Measurements from ENCODE around the gene AKR1D1. TPM values are rescaled to one million over a fixed set of nuclear protein-coding genes. Genes with fewer than 3 reads are reported as not detected.
A peak's percentile ranks its signal among the peaks of the same experiment; 100 is the strongest.

Gene AKR1D1
- total RNA-seq, 1 donor from 2014 or later = not detected

- no peak for ATAC-seq
- Histone ChIP-seq H3K4me1 (no peaks in the 10 kb centered on the region), H3K9me3 (no peaks in the 10 kb centered on the region)
Observed at GRCh38 chr7:138154661-138155060, 78.4 kb downstream of the AKR1D1 start.

GRCh38 chr7:138157702-138158101 is 81.4 kb downstream of the AKR1D1 start:
- no peak for DNase-seq
- Histone ChIP-seq H3K36me3 (no peaks in the 10 kb centered on the region), H3K27ac (no peak overlapping the region), H3K9me3 (no peaks in the 10 kb centered on the region), H3K27me3 (no peaks in the 10 kb centered on the region), H3K4me3 (no peak overlapping the region), H3K4me1 (no peaks in the 10 kb centered on the region)
- TF ChIP-seq CTCF (IDR thresholded peaks at IDR 0.05) = no peak
- ATAC-seq = no peak
- intact Hi-C loops (cut with DNase I) = loop anchor here (5.0 kb wide), 1 partner anchor 585 kb away; no protein-coding TSS in a partner anchor

More at GRCh38 chr7:138154661-138155060, 78.4 kb downstream of the AKR1D1 start:
- no peaks in the 10 kb centered on the region for H3K36me3 ChIP-seq
- TF ChIP-seq CTCF (IDR thresholded peaks at IDR 0.05) = no peak
- no peak for DNase-seq
- H3K27ac ChIP-seq = no peak overlapping the region
- intact Hi-C loops (cut with DNase I) = loop anchor here (5.0 kb wide), 1 partner anchor 588 kb away; no protein-coding TSS in a partner anchor
- no peak overlapping the region for H3K4me3 ChIP-seq
- no peaks in the 10 kb centered on the region for H3K27me3 ChIP-seq

GRCh38 chr7:138158739-138159528 is 82.7 kb downstream of the AKR1D1 start:
- Histone ChIP-seq H3K9me3 (no peaks in the 10 kb centered on the region), H3K4me3 (no peak overlapping the region), H3K4me1 (no peaks in the 10 kb centered on the region), H3K36me3 (no peaks in the 10 kb centered on the region), H3K27me3 (no peaks in the 10 kb centered on the region), H3K27ac (no peak overlapping the region)
- ATAC-seq (no peak), DNase-seq (no peak)
- intact Hi-C loops (cut with DNase I) = loop anchor here (5.0 kb wide), 1 partner anchor 583 kb away; no protein-coding TSS in a partner anchor
- no peak for TF ChIP-seq CTCF (IDR thresholded peaks at IDR 0.05)

GRCh38 chr7:138161600-138162081 is 85.4 kb downstream of the AKR1D1 start:
- intact Hi-C loops (cut with DNase I) = no loop called here
- H3K36me3 ChIP-seq = no peaks in the 10 kb centered on the region
- peak; percentile 99 for ATAC-seq

GRCh38 chr7:138162236-138162635 is 86.0 kb downstream of the AKR1D1 start:
- intact Hi-C loops (cut with DNase I) = no loop called here
- no peak for DNase-seq
- Histone ChIP-seq H3K9me3 (no peaks in the 10 kb centered on the region), H3K36me3 (no peaks in the 10 kb centered on the region), H3K27me3 (no peaks in the 10 kb centered on the region), H3K27ac (no peak overlapping the region), H3K4me3 (no peak overlapping the region), H3K4me1 (no peaks in the 10 kb centered on the region)
- ATAC-seq = no peak
- TF ChIP-seq CTCF (IDR thresholded peaks at IDR 0.05) = no peak

More at GRCh38 chr7:138161600-138162081, 85.4 kb downstream of the AKR1D1 start:
- H3K4me1 ChIP-seq = no peaks in the 10 kb centered on the region
- TF ChIP-seq CTCF (IDR thresholded peaks at IDR 0.05) = peak; percentile 62
- peak; percentile 76 for DNase-seq
- no peaks in the 10 kb centered on the region for H3K27me3 ChIP-seq
- no peaks in the 10 kb centered on the region for H3K9me3 ChIP-seq
- H3K4me3 ChIP-seq = no peak overlapping the region
- no peak overlapping the region for H3K27ac ChIP-seq
